Measurements from ENCODE around the gene PLCXD1.
"Not testable (repeated sequence)": the region's sequence is repeated elsewhere in the genome, so short reads cannot be mapped to it uniquely, and the experiment has no call there.

The PLCXD1 gene

GRCh38 chrX:318068-318738 lies 37.0 kb downstream of the PLCXD1 start:
- no peak for DNase-seq

- DNase-seq, result no peak
Observed at GRCh38 chrX:318739-319578, 37.8 kb downstream of the PLCXD1 start, which contains the start of gene GTPBP6. GTPBP6 (minus strand) TSS chrX:318796; CDS start chrX:318787, 9 bp downstream.

DNA sequence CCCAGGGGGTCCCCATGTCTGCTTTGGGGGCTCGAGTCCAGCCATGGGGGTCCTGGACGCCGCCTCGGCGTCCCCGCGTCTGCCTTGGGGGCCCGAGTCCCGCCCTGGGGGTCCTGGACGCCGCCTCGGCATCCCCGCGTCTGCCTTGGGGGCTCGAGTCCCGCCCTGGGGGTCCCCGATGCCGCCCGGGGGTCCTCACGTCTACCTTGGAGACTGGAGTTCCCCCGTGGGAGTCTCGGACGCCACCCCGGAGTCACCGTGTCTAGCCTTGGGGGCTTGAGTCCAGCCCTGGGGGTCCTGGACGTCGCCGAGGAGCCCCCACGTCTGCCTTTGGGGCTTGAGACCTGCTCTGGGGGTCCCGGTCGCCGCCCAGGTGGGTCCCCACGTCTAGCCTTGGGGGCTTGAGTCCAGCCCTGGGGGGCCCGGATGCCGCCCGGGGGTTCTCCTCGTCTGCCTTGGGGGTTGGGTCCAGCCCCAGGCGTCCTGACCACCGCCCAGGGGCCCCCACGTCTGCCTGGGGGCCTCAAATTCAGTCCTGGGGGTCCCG lies 38.5 kb downstream of the PLCXD1 start:
- no peak for DNase-seq

GRCh38 chrX:320126-320783 lies 39.1 kb downstream of the PLCXD1 start:
- DNase-seq, result no peak

DNA sequence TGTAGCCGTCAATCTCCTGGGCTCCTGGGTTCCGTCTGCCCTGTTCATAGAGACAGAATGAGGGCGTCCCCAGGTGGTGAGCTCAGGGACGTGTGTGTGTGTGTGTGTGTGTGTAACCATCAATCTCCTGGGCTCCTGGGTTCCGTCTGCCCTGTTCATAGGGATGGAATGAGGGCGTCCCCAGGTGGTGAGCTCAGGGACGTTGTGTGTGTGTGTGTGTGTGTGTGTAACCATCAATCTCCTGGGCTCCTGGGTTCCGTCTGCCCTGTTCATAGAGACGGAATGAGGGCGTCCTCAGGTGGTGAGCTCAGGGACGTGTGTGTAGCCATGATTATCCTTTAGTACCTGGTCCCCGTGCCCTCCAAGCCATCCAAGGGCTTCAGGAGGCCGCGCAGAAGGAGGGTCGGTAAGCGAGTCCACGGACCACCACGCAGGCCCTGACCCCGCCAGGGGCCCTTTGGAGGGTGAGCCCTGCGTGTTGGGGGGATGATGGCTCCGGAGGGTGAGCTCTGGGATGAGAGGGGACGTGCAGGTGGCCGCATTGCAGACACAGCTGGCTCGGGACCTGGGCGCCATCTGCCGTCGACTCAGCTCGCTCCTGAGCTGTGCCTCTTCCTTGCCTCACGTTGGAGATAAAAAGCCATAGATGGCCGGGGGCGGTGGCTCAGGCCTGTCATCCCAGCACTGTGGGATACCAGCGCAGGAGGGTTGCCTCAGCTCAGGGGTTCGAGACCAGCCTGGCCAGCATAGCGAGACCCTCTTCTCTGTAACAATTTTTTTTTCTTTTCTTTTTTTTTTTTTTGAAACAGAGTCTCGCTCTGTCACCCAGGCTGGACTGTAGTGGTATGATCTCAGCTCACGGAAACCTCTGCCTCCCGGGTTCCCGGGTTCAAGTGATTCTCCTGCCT lies 42.8 kb downstream of the PLCXD1 start:
- no peak for DNase-seq

- not testable (repeated sequence) for DNase-seq
Observed at GRCh38 chrX:324664-325063, 43.5 kb downstream of the PLCXD1 start.

DNA sequence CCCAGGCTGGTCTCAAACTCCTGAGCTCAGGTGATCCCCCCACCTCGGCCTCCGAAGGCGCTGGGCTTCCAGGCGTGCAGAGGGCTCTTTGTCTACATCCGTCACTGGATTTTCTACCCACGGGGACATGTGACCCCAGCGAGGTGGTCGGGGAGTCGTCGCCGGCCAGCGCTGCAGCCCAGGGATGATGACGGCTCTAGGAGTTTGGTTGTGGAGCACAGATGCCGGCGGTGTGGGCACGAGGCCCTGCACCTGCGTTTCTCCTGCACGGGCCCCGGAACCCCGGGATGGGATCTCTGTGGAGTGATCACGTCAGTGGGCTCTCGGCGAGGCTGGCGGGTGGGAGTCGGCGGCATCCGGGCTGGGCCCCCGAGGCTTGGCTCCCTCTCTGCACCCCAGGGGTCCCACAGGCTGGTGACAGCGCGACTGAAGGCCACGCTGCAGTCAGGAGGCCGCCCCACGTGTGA lies 46.5 kb downstream of the PLCXD1 start:
- DNase-seq, result no peak

DNA sequence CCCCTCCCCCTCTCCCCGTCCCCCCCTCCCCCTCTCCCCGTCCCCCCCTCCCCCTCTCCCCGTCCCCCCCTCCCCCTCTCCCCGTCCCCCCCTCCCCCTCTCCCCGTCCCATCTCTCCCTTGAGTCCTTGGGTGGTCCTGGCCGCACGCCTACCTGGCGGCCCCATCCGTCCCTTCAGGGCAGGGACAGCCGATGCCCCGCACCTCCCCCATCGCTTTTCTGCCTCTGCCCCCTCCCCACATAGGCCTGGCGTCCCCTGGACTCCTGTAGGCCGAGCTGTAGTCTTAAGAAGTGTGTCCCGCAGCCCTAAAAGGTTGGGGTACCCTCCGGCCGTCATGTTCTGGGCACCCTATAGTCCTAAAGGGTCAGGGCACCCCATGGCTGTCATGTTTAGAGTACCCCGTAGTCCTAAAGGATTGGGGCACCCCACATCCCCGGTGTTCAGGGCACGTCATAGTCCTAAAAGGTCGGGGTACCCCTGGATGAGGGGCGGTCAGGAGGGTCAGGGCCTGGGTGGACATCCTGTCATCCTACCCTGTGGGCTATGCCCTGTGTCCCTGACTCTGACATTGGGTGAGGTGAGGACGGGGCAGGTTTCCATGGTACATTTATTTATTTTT lies 48.2 kb downstream of the PLCXD1 start:
- DNase-seq, result no peak

DNA sequence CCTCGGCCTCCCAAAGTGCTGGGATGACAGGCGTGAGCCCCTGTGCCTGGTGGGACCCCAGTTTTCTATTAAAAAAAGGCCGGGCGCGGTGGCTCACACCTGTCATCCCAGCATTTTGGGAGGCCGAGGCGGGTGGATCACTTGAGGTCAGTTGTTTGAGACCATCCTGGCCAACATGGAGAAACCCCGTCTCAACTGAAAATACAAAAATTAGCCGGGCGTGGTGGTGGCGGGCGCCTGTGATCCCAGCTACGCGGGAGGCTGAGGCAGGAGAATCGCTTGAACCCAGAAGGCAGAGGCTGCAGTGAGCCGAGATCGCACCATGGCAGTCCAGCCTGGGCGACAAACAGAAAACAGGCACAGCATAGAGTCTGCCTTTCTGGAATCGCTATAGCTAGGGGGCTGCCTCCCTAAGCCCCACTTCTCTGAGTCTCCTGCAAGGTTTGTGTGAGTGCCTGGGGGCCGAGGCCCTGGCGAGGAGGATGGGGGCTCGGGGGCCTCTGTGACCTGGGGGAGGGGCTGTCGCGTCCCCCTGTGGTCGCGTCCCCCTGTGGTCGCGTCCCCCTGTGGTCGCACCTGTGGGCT lies 49.1 kb downstream of the PLCXD1 start:
- DNase-seq, result not testable (repeated sequence)

GRCh38 chrX:330726-331150 lies 49.6 kb downstream of the PLCXD1 start:
- DNase-seq, result no peak

- no peak for DNase-seq
Observed at GRCh38 chrX:331151-331824, 50.1 kb downstream of the PLCXD1 start.

GRCh38 chrX:331825-332495 lies 50.8 kb downstream of the PLCXD1 start:
- DNase-seq, result no peak

GRCh38 chrX:332496-332860 lies 51.3 kb downstream of the PLCXD1 start:
- no peak for DNase-seq

- no peak for DNase-seq
Observed at GRCh38 chrX:332916-333610, 51.9 kb downstream of the PLCXD1 start.

DNA sequence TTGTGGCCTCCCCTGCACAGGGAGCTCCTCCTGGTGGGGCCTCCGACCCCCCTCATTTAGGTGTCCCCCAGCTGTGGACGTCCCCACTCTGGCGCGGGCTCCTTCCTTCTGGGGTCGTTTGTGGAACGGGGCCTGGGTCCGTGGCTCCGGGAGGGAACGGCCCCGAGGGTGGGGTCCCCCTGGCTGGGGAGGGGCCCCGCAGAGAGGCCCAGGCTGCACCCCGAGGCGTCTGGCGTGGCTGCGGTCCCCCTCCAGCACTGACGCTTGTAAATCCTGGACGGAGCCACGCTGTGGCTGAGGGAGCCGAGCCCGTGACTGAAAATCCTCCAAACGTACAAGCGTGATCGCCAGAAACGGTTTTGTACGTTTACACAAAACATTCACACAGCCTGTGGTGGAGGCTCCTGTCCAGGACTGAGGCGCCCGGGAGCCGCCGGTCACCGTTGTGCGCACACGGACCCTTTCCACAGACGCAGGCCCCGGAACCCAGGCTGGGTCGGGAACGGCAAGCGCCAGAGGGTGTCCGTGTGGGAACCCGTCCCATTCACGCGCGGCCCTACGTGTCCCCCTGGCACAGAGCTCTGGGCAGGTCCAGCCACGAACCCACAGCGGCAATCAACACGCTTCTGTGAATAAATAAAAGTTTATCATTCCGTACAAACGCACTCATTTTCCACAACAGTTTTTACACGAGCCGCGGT lies 52.6 kb downstream of the PLCXD1 start:
- DNase-seq, result no peak

DNA sequence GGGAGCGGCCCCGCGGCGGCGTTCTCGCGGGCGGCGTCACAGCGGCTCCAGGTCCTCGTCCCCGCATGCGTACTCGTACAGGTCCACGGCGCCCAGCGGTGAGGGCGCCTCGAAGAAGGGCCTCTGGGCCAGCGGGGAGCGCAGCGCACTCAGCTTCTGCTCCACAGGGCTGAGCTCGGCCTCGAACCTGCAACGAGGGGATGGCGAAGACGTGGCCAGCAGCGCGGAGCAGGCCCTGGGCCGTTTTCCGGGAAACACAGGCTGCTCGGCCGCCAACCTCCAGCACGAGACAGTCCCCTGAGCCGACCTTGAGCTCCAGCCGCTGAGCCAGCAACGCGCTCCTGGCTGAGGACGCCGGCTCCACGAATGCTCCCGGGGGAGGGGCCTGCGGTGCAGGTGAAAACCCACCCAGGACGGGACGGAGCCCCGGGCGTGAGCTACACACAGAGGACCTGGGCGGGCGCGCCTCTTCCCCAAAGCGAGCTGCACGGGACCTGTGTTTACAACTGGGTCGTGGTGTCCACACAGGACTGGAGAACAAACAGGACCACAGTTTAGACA lies 53.2 kb downstream of the PLCXD1 start:
- no peak for DNase-seq

GRCh38 chrX:334971-335757 lies 54.0 kb downstream of the PLCXD1 start:
- no peak for DNase-seq

GRCh38 chrX:335758-336155 lies 54.6 kb downstream of the PLCXD1 start:
- DNase-seq, result no peak

Measured in NCI-H187 (cell line).